Activated CD4-positive, alpha-beta T cell treated with anti-CD3 and anti-CD28 coated beads for 1 hour (primary cell): ENCODE measurements around the gene HDAC4.

Experiments
- DNase-seq: peaks from one replicate; pipeline ENCODE4 v3.0.0-alpha.2; 2020

Gene HDAC4

GRCh38 chr2:239146011-239146641 is 254.7 kb downstream of the HDAC4 start:
- no peak for DNase-seq

- no peak for DNase-seq
These were observed 255.2 kb downstream of the HDAC4 start for GRCh38 chr2:239145601-239146000.

- DNase-seq, result no peak
These were observed 255.7 kb downstream of the HDAC4 start for GRCh38 chr2:239145106-239145505.

GRCh38 chr2:239144713-239144999 is 256.2 kb downstream of the HDAC4 start:
- no peak for DNase-seq

- no peak for DNase-seq
These were observed 256.7 kb downstream of the HDAC4 start for GRCh38 chr2:239143858-239144712.

GRCh38 chr2:239142806-239143205 is 258.0 kb downstream of the HDAC4 start:
- no peak for DNase-seq

- no peak for DNase-seq
These were observed 258.5 kb downstream of the HDAC4 start for GRCh38 chr2:239142296-239142695.

- DNase-seq, result no peak
These were observed 259.6 kb downstream of the HDAC4 start for GRCh38 chr2:239141021-239141760.

- no peak for DNase-seq
These were observed 260.3 kb downstream of the HDAC4 start for GRCh38 chr2:239140346-239141020.

- no peak for DNase-seq
These were observed 261.3 kb downstream of the HDAC4 start for GRCh38 chr2:239139566-239139965.

- no peak for DNase-seq
These were observed 261.7 kb downstream of the HDAC4 start for GRCh38 chr2:239139101-239139500.

- no peak for DNase-seq
These were observed 262.2 kb downstream of the HDAC4 start for GRCh38 chr2:239138610-239139009.

GRCh38 chr2:239137898-239138283 is 262.9 kb downstream of the HDAC4 start:
- no peak for DNase-seq

- no peak for DNase-seq
These were observed 263.5 kb downstream of the HDAC4 start for GRCh38 chr2:239137165-239137897.

GRCh38 chr2:239136762-239137161 is 264.1 kb downstream of the HDAC4 start:
- DNase-seq, result no peak

- DNase-seq, result no peak
These were observed 264.6 kb downstream of the HDAC4 start for GRCh38 chr2:239136203-239136602.

- no peak for DNase-seq
These were observed 265.3 kb downstream of the HDAC4 start for GRCh38 chr2:239135531-239135930.

GRCh38 chr2:239133945-239134570 is 266.8 kb downstream of the HDAC4 start:
- no peak for DNase-seq

- no peak for DNase-seq
These were observed 268.0 kb downstream of the HDAC4 start for GRCh38 chr2:239132786-239133185.

GRCh38 chr2:239132156-239132709 is 268.6 kb downstream of the HDAC4 start:
- DNase-seq, result no peak

GRCh38 chr2:239131521-239131920 is 269.3 kb downstream of the HDAC4 start:
- no peak for DNase-seq

- DNase-seq, result no peak
These were observed 270.0 kb downstream of the HDAC4 start for GRCh38 chr2:239130786-239131325.
